Stimulated activated naive CD8-positive, alpha-beta T cell treated with anti-CD3 and anti-CD28 coated beads, Interleukin-15, Interleukin-2, amounts not matched to agents 100 U/mL and 50 U/mL, for 24 hours (primary cell): ENCODE data around the gene SLCO2B1.

ENCODE experiments used
- ATAC-seq: fragments of 150-1000 bp; cut with Tn5 transposase; one replicate; pipeline ENCODE4 v1.10.0; 2021
- DNase-seq: peaks from one replicate; pipeline ENCODE4 v3.0.0; 2021

The SLCO2B1 gene

GRCh38 chr11:75145196-75145971 lies 5.5 kb upstream of the SLCO2B1 start:
- ATAC-seq = no peak
- DNase-seq = no peak

DNA sequence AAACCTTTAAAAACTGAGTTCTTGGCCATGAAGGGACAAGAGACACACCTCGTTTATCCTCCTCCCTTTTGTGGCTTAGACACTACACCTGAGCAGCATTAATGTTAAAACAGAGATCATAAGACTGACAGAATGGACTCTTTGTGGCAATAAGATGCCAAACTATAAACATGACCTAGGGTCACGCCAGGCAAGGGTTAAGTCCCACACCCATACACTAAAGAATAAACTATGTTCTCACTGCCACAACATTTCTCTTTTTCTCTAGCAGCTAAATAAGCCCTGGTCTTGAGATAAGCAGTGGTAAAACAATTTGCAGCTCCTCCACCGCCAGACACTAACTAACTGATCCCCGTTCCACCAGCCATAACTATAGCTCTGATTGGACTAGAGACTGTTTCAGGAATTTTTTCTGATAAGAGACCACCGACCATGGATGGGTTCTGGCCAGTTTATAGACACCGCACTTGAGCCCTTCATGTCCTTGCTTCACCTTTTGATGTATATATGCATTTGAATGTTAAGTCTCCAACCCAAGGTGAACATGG lies 4.9 kb upstream of the SLCO2B1 start:
- no peak for DNase-seq
- no peak for ATAC-seq

- DNase-seq (no peak), ATAC-seq (no peak)
Observed at GRCh38 chr11:75146711-75147110, 4.2 kb upstream of the SLCO2B1 start.

DNA sequence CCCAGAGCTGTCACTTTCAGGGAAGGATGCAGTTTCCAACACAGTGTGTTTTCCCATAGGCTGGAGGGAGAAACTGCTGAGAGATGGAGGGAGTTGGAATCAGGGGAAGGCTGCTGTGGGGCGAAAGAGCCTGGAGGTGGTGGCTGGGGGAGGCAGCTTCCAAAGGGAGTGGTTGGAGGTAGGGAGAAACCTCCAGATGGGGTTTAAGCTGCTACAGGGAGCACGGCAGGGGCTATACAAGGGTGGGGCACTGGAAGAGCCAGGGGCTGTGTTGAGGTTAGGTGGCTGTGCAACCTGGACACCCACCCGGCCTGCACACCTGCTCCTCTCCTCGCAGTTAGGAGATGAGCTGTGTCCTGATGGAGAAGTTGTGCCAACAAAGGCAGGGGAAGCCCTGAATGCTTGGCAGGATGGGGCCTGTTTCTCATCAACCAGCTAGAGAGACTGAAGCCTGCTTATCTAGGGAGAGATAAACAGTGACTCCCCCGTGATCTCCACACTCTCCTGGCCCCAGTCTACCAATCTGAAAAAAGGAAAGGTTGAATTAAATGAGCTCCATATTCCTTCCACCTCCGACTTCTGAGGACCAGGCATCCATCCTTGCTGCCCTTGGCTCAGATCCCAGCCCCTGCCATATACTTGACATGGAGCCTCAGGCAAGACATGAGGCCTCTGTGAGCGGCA lies 3.6 kb upstream of the SLCO2B1 start:
- no peak for DNase-seq
- no peak for ATAC-seq

- no peak for DNase-seq
- ATAC-seq = no peak
Observed at GRCh38 chr11:75147875-75148263, 3.0 kb upstream of the SLCO2B1 start.

GRCh38 chr11:75148436-75148983 lies 2.4 kb upstream of the SLCO2B1 start:
- DNase-seq (no peak), ATAC-seq (no peak)

GRCh38 chr11:75149766-75150465 lies 991 bp upstream of the SLCO2B1 start:
- DNase-seq (no peak), ATAC-seq (no peak)

GRCh38 chr11:75151346-75152047 lies 590 bp downstream of the SLCO2B1 start:
- DNase-seq (no peak), ATAC-seq (no peak)

GRCh38 chr11:75152090-75152489 lies 1.2 kb downstream of the SLCO2B1 start:
- ATAC-seq (no peak), DNase-seq (no peak)

GRCh38 chr11:75152651-75153427 lies 1.9 kb downstream of the SLCO2B1 start:
- DNase-seq (no peak), ATAC-seq (no peak)

DNA sequence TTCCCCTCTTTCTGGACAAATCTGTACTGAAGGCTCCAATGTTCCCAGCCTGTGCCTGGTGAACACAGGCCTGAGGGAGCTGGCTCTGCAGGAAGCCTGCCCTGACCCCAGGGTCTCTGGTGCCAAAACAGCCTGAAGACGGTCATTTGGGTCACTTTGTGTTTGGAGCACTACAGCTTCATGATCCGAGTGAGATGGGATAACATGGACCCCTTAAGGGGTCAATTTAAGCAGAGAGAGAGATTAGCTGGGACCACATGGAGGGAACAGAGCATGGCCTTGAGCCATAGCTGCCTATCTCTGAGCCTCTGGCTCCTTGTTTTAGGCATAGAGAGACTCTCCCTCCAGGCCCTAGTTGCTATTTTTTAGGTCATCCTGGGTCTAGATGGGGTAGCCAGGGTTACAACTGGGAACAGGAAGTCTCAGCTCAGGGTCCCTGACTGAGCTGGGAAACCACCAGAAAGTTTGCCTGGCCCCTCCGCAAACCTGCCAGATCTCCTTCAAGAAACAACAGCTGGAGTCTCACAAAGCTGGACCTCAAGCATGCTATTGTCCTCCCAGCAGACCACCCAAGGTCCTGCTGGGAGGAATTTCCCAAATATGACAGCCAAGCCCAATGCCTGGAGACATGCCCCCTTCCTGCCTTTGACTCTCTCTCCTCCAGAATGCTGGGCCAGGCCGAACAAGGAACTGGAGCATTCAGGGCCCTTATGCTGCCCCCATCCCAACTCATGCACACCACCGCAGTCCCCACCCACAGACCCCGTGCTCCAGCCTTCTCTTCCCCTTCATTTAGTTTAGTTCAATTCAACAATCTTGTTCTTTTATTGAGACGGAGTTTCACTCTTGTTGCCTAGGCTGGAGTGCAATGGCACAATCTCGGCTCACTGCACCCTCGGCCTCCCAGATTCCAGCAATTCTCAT lies 4.0 kb downstream of the SLCO2B1 start:
- no peak for ATAC-seq
- no peak for DNase-seq

DNA sequence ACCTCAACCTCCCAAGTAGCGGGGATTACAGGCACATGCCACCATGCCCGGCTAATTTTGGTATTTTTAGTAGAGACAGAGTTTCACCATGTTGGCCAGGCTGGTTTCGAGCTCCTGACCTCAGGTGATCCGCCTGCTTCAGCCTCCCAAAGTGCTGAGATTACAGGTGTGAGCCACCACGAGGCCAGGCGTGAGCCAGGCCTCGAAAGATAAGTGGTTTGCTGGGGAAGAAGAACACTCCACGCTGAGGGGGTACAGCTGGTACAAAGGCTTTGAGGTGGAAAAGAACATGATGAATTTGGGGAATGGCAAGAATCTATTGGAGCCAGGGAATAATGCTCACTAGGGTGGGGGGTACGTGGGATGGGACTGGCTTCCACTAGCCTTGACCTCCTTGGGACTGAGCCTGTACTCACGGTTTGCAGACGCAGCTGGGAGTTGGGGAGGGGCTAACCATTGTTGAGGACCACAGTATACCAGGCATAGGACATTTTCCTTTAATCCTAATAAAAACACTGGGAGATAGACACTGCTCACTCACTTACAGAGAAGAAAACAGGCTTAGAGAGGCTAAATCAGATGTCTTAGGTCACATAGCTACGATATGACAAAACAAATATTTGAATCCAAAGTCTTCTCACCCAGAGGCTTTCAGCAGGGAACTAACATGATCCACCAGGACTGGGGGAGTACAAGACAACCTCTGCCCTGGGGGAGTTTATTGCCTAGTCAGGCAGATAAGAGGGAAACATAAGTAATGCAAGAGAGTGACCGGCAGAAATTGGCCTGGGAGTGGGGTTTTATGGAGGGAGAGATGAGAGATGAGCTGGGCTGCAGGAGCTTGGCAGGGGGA lies 4.9 kb downstream of the SLCO2B1 start:
- DNase-seq (no peak), ATAC-seq (no peak)

DNA sequence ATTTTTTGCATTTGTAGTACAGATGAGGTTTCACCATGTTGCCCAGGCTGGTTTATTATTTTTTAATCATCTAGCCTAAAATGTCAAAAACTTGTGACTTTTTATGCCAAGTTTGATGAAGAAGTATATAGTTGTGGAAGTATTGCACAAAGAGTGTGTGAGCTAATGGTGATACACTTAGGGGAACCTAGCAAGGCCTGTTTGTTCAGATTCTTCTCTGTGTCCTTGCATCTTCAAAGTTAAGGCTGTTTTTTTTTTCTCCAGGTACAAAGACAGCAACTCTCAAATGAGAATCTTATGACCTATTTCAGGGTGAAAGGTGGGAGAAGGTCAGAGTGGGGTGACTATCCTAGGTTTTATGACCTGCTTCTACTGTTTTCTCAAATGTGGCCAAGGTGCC lies 7.3 kb downstream of the SLCO2B1 start:
- ATAC-seq = no peak

GRCh38 chr11:75158696-75159150 lies 7.8 kb downstream of the SLCO2B1 start:
- ATAC-seq (no peak), DNase-seq (no peak)

More for the DNA sequence above, 7.3 kb downstream of the SLCO2B1 start:
- DNase-seq = no peak

- DNase-seq (no peak), ATAC-seq (no peak)
Observed at GRCh38 chr11:75159151-75159953, 8.4 kb downstream of the SLCO2B1 start.

GRCh38 chr11:75160220-75160757 lies 9.4 kb downstream of the SLCO2B1 start:
- ATAC-seq (no peak), DNase-seq (no peak)

GRCh38 chr11:75160880-75161279 lies 10.0 kb downstream of the SLCO2B1 start:
- no peak for ATAC-seq
- DNase-seq = no peak
